Prostate gland (tissue), 2 donors: ENCODE data around the gene CHD3. TPM values are rescaled to one million over a fixed set of nuclear protein-coding genes. Genes with fewer than 3 reads are reported as not detected.
A peak's percentile ranks its signal among the peaks of the same experiment; 100 is the strongest.

Experiments used
- DNase-seq: peaks from one replicate; pipeline ENCODE4 v3.0.0-alpha.2; 2019; ENCODE audit warnings: low spot score
- H3K27ac ChIP-seq, 2 donors: fragments of 200-600 bp; sonication (generic); 2 replicates each; pipeline ENCODE4 v1.5.1; 2017 to 2019
- H3K27me3 ChIP-seq: fragments of 200-600 bp; sonication (generic); replicated peaks from 2 replicates; pipeline ENCODE4 v1.5.1; 2019; ENCODE audit not compliant: insufficient read depth
- H3K36me3 ChIP-seq, 2 donors: fragments of 200-600 bp; sonication (generic); 1 replicate in 1 of 2; 2 replicates in 1 of 2; pipeline versions ENCODE4 v1.5.1 to v1.8.1; 2017 to 2019
- H3K4me1 ChIP-seq: fragments of 200-600 bp; sonication (generic); replicated peaks from 2 replicates; pipeline ENCODE4 v1.5.1; 2019
- H3K4me3 ChIP-seq, 2 donors: fragments of 200-600 bp; sonication (generic); 2 replicates each; pipeline ENCODE4 v1.5.1; 2017 to 2019
- H3K9me3 ChIP-seq: fragments of 200-600 bp; sonication (generic); 2 replicates; pipeline ENCODE4 v1.5.1; 2017
- CTCF ChIP-seq, 4 experiments: fragments of 200-600 bp in 2 of 4; fragments of 450-650 bp in 2 of 4; sonication (generic) in 2 of 4; IDR thresholded peaks; 1 replicate in 3 of 4; 2 replicates in 1 of 4; pipeline ENCODE4 v1.5.1; 2016 to 2019; ENCODE audit warnings: antibody characterized with exemption in 4 of 4, mild to moderate bottlenecking in 2 of 4, moderate library complexity in 2 of 4
- POLR2A ChIP-seq: fragments of 450-650 bp; IDR thresholded peaks from one replicate; pipeline ENCODE4 v1.6.1; 2016; ENCODE audit warnings: antibody characterized with exemption, mild to moderate bottlenecking
- POLR2AphosphoS5 ChIP-seq: sonication (generic); formaldehyde crosslinking; IDR thresholded peaks from one replicate; pipeline ENCODE4 v1.6.1; 2017; ENCODE audit warnings: antibody characterized with exemption
- WGBS: methylation state at CpG from one replicate; pipeline ENCODE4 v1.1.5; 2018; 5-methylcytosine and 5-hydroxymethylcytosine counted together
- intact Hi-C: fragments of 100-400 bp; cut with DNase I; formaldehyde crosslinking; loops from one replicate; pipeline ENCODE4 v1.14.2; 2022
- total RNA-seq, 2 donors: library from RNA; depleted of rRNA; stranded (reverse); fragments of >200 nt; gene quantifications; one replicate each; pipeline ENCODE4 v1.1.0, GENCODE V29; 2016

The CHD3 gene
- total RNA-seq, 2 donors from 2014 or later, result 166 to 196 TPM

- DNase-seq, result no peak
- H3K4me1 ChIP-seq, result peaks cover 23% of the 10 kb centered on the region
- H3K27me3 ChIP-seq, result no peaks in the 10 kb centered on the region
- peak overlapping the region; percentile 67 to 72 for H3K4me3 ChIP-seq
- H3K36me3 ChIP-seq, result peaks cover 9 to 16% of the 10 kb centered on the region in 2 donors
- WGBS, result 2% methylated on average over 17 of the region's 17 CpGs
- peak overlapping the region; percentile 98 to 99 for H3K27ac ChIP-seq
- intact Hi-C loops, result loop anchor here (5.0 to 10.0 kb wide), 2 partner anchors 312 to 496 kb away; partner anchors contain the start of gene PER1
- no peaks in the 10 kb centered on the region for H3K9me3 ChIP-seq
- no peak for TF ChIP-seq POLR2AphosphoS5
- no peak for TF ChIP-seq POLR2A
- TF ChIP-seq CTCF (IDR thresholded peaks at IDR 0.05), result no peak
Measured at GRCh38 chr17:7843257-7843535, 45.4 kb upstream of the CHD3 start.

- Histone ChIP-seq H3K9me3 (no peaks in the 10 kb centered on the region), H3K36me3 (peaks cover 14 to 20% of the 10 kb centered on the region in 2 donors), H3K27ac (peak overlapping the region; percentile 98 to 99), H3K27me3 (no peaks in the 10 kb centered on the region), H3K4me3 (peak overlapping the region; percentile 67 to 72), H3K4me1 (peaks cover 22% of the 10 kb centered on the region)
- peak; percentile 75 for TF ChIP-seq POLR2A
- no peak for TF ChIP-seq POLR2AphosphoS5
- no peak for TF ChIP-seq CTCF (IDR thresholded peaks at IDR 0.05)
- intact Hi-C loops, result loop anchor here (5.0 to 10.0 kb wide), 2 partner anchors 311 to 496 kb away; partner anchors contain the start of gene PER1
- under 1% methylated on average over 61 of the region's 61 CpGs for WGBS
- peak; percentile 77 for DNase-seq
Measured at GRCh38 chr17:7843536-7844291, 44.9 kb upstream of the CHD3 start.

- WGBS, result under 1% methylated on average over 71 of the region's 71 CpGs
- no peaks in the 10 kb centered on the region for H3K9me3 ChIP-seq
- H3K4me1 ChIP-seq, result peaks cover 14% of the 10 kb centered on the region
- peak; percentile 98 for TF ChIP-seq POLR2AphosphoS5
- TF ChIP-seq CTCF (IDR thresholded peaks at IDR 0.05), result peak in 1 of 4 experiments; percentile 11
- peak; percentile 93 for TF ChIP-seq POLR2A
- H3K27me3 ChIP-seq, result no peaks in the 10 kb centered on the region
- H3K27ac ChIP-seq, result peak overlapping the region; percentile 98 to 99
- intact Hi-C loops, result loop anchor here (5.0 to 10.0 kb wide), 2 partner anchors 310 to 497 kb away; partner anchors contain the start of gene PER1
- H3K4me3 ChIP-seq, result peak overlapping the region; percentile 67 to 72
- peaks cover 22 to 23% of the 10 kb centered on the region in 2 donors for H3K36me3 ChIP-seq
- peak; percentile 95 for DNase-seq
Measured at GRCh38 chr17:7844292-7845154, 44.1 kb upstream of the CHD3 start.

DNA sequence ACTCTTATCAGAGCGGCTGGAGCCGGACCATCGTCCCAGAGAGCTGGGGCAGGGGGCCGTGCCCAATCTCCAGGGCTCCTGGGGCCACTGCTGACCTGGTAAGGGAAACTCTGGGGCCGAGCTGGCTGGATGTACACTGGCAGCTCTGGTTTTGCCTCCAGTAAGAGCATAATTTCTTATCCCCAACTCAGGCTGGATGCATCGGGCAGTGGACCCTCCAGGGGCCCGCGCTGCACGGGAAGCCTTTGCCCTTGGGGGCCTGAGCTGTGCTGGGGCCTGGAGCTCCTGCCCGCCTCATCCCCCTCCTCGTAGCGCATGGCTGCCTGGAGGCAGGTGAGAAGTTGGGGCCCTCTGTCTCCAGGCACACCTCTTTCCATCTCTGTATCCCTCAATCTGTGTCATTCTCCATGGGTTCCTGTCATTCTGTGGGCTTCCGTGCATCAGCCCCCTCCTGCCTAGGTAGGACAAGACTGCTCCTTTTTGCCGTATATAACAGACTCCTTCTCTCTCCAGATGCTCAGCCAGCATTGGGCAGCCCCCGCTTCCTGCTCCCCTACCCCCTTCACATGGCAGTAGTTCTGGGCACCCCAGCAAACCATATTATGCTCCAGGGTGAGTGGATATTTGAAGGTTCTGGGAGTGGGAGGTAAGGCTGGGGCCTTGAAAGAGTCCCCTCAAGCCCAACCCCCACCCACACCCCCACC, 43.1 kb upstream of the CHD3 start:
- Histone ChIP-seq H3K4me3 (peak overlapping the region in 1 of 2 donors; percentile 67), H3K36me3 (peaks cover 23% of the 10 kb centered on the region in 2 donors), H3K9me3 (no peaks in the 10 kb centered on the region), H3K27me3 (no peaks in the 10 kb centered on the region), H3K4me1 (peaks cover 11% of the 10 kb centered on the region), H3K27ac (peak overlapping the region; percentile 98 to 99)
- TF ChIP-seq POLR2A (no peak), POLR2AphosphoS5 (no peak), CTCF (IDR thresholded peaks at IDR 0.05) (no peak)
- DNase-seq, result no peak
- intact Hi-C loops, result loop anchor here (10.0 kb wide), 1 partner anchor 309 kb away; the partner anchor contains the start of gene PER1
- WGBS, result 72% methylated on average over 15 of the region's 15 CpGs
